HG03280 (cell line): ENCODE measurements around the gene CD109.
"Not testable (repeated sequence)": the region's sequence is repeated elsewhere in the genome, so short reads cannot be mapped to it uniquely, and the experiment has no call there.

ENCODE experiments used
- ATAC-seq: cut with Tn5 transposase; IDR thresholded peaks from one replicate; pipeline ENCODE4 v1.9.1; 2021; ENCODE audit warnings: mild to moderate bottlenecking, moderate library complexity; ENCODE audit not compliant: unreplicated experiment

CD109 gene

DNA sequence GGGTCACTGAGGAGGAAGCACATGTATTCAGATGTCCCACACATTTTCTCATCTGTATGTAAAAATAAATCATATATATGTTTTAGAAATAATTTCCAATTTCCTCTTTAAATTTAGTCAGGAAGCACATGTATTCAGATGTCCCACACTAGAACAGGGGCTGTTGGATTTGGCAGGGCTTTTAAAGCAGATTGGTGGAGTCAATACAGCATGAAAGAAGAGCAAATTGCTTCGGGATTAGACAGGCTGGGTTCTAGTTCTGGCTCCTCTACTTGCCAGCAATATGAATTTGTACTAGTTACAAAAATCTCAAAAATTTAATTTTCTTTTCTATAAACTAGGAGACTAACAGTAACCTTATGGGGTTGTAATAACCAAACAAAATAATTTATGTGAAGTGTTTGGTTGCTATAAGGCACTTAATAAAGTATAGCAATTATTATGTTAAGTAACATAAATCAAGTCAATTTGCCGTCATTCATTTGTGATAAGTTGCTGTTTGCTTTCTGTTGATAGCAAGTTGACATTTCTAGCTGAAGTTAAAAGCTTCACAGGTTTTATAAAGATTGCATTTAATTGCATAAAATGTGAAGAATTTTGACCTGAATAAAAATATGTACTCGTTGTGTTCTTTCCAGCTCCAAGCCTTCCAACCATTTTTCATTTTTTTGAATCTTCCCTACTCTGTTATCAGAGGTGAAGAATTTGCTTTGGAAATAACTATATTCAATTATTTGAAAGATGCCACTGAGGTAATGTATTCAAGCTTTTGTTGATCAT lies 88.9 kb downstream of the CD109 start:
- ATAC-seq = no peak

DNA sequence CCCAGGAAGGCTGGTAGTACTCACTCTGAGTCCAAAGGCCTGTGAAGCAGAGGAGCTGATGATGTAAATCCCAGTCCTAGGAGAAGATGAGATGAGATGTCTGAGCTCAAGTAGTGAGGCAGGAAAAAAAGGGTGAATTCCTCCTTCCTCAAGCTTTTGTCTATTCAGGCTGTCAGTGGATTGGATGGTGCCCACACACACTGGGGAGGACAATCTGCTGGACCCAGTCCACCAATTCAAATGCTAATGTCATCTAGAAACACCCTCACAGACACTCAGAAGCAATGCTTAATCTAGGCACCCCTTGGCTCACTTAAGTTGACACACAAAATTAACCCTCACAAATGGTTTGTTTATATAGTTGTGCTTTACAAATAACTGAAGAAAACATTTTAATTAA lies 94.6 kb downstream of the CD109 start:
- no peak for ATAC-seq

DNA sequence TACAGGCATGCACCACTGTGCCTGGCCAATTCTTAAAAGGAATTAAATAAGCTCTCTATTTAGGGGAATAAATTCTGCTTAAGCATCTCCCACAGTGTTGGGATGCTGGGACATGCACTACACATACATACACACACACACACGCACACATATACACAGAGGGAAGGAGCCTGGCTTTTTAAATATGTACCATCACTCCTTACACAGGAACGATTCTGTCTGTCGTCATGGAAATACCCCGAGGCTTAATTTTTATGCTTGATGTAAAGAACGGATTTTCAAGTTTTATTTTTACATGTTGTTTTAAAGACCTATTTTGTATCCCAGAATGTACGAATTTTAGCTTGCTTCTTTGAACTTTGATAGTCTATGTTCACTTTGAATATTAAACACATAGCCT lies 95.3 kb downstream of the CD109 start:
- ATAC-seq = no peak

DNA sequence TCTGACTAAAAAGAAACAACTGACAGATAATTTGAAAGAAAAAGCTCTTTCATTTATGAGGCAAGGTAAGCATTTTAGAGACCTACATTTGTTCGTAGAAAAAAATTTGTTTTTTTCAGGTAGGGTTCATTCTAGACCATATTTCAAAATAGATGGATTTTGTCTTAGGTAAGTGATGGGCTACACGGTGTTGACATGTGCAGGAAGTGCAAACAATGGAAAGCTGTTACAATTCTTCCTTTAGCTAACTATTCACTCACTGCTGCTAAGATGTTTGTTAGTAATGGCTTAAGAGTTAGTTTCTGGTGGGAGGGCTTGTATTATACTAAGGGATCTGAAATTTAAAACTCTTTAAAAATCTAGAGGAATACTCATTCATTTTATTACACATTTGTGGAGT lies 96.7 kb downstream of the CD109 start:
- ATAC-seq = no peak

DNA sequence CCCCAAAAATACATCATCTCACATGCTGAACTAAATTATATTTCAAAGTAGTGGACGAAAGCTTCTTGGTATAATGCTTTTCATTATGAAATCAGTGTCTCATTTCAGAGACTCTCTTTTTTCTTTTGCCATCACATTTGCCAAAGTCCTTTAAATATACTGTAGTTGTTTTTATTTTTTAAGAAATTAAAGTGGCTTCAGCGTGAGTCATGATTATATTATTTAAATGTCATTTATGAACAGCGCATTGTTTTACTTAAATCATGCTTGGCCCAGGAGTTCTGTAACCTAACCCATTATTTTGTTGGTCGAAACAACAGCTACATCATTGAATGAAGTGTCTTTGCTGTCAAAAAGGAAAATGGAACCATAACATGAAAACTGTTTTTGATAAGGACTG lies 100.9 kb downstream of the CD109 start:
- ATAC-seq = no peak

DNA sequence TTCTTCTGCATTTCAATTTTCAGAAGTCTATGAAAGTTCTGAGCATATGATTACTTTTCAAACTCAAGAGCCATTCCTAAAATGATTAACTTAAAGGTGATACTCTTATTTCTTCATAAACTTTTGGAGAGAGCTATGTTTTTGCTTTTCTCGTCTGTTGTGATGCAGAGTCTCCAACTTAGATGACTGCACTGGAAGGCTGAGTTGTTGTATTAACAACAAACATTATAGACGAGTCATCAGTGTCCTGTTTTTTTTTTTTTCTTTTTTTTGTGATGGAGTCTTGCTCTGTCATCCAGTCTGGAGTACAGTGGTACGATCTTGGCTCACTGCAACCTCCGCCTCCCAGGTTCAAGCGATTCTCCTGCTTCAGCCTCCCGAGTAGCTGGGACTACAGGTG lies 101.9 kb downstream of the CD109 start:
- ATAC-seq = no peak

DNA sequence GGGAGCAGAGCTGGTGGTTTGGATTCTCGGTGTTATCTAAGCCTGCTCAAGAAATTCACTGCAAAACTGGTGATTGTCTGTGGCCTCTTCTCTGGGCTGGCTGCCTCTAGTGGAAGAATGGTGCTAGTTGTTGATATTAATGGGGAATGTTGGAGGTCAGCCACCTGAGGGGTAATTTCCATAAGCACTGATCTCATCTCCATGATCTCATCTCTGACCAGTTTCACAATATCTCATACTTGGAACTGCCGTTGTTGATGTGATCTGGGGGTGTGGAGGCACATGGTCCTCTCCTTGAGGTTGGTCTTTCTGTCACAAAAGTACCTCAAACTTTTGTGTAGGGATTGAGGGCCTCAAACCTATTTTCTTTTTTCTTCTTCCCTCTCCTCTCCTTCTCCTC lies 102.6 kb downstream of the CD109 start:
- ATAC-seq = peak; percentile 67

DNA sequence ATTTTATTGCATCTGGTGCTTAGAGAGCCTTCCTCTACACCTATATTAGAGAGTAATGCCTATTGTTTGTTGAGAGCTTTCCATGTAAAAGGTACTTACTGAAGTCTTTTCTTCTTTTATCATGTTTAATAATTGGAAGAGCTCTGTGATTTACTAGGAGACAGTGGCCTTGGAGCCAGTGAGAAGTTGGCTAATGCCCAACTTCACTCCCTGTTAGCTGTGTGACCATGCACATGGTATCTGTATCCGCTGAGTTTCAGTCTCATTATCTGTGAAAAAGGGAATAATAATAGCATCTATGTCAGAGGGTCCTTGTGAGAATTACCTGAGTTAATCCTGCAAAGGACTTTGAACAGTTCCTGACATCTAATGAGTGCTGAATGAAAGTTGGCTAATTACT lies 105.0 kb downstream of the CD109 start:
- no peak for ATAC-seq

DNA sequence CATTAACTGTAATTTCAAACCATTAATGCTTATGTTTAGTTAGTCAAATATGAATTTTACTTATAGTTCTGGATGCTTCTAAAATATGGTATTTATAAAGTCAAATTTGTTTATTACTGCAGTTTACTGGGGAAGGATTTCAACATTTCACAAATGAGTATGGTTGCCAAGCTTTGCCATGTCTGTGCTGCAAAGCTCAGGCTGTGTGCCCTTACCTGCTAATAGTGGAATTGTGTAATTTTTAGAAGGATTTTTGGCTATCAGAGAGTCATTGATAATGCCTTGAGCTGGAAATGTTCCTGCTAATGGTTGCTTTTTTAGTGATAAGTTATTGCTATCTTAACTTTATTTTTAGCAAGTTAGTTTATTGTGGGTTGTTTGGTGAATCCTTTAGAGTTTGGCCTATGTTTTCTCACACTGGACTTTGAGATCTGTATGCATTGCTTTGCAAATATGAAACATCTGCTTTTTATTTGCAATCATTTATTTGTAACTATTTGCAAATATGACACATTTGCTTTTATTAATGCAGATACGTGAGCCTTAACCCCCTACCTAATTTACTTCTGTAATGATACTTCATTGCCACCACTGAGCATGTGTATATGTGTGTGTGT lies 105.8 kb downstream of the CD109 start:
- ATAC-seq = no peak

DNA sequence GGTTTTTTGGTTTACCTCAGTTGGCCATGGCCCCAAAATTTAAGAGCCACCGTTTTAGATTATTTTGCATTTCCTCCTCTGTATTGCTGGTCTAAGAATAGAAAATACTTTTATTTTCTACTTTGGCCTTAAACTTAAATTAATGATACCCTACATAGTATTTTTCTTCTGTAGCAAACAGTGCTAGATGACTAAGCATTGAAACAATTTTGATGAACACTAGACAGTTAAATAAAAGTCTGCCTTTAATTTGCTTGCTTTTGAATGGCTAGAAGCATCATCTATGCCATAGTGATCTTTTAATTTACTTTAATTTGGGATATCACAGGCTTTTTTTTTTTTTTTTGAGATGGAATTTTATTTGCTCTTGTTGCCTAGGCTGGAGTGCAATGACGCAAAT lies 106.4 kb downstream of the CD109 start:
- no peak for ATAC-seq

DNA sequence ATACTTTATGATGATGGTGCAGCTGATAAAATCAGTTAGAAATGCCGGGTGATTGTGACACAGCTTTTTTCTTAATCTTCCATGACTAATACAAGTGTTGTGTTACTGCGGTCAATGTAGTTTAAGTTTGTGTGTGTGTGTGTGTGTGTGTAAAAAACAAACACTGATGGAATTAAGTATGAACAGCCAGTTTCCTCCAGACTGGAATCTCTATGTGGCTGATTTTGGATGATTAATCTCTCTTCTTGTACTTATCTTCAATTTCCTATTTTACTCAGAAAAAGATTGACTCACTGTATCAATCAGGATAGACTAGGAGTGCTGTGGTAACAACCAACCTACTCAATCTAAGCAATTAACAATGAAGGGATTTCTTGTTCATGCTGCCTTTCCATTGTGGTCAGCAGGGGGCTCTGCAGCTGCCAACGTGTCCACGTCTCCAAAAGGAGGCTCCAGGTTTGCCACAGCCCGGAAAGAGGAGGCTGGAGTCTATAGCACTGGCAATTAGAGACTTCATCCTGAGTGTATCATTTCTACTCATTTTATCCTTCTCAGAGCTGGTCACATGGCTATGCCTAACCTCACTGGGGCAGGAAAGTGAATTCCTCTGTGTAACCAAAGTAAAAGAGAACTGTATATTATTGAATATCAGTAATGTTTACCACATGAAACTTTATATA lies 107.7 kb downstream of the CD109 start:
- ATAC-seq = no peak

DNA sequence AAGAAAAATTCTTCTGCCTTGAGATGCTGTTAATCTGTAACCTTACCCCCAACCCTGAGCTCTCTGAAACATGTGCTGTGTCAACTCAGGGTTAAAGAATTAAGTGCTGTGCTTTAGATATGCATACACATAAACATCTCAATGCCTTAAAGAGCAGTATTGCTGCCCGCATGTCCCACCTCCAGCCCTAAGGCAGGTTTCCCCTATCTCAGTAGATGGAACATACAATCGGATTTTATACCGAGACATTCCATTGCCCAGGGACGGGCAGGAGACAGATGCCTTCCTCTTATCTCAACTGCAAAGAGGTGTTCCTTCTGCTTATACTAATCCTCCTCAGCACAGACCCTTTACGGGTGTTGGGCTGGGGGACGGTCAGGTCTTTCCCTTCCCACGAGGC lies 109.2 kb downstream of the CD109 start:
- ATAC-seq = not testable (repeated sequence)

DNA sequence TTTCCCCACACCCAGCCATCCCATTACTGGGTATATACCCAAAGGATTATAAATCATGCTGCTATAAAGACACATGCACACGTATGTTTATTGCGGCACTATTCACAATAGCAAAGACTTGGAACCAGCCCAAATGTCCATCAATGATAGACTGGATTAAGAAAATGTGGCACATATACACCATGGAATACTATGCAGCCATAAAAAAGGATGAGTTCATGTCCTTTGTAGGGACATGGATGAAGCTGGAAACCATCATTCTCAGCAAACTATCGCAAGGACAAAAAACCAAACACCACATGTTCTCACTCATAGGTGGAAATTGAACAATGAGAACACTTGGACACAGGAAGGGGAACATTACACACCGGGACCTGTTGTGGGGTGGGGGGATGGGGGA lies 110.0 kb downstream of the CD109 start:
- ATAC-seq = not testable (repeated sequence)

DNA sequence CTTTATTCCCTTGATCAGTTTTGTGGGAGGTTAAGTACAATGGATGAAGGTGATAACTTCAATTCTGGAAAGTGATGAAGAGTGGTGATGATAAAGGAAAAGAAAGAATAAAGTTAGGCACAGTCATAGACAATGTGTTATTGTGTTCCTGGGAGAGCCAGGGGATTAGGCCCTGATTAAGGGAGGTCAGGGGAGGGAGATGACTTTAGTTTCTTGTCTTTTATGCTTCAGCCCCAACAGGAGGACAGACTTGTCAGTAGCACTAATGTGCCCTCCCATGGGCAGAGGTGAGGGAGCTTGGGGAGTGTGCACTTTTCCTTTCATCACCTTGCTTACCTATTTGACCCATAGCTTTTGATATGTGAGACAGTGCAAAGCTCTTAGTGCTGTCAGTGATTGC lies 115.7 kb downstream of the CD109 start:
- no peak for ATAC-seq

DNA sequence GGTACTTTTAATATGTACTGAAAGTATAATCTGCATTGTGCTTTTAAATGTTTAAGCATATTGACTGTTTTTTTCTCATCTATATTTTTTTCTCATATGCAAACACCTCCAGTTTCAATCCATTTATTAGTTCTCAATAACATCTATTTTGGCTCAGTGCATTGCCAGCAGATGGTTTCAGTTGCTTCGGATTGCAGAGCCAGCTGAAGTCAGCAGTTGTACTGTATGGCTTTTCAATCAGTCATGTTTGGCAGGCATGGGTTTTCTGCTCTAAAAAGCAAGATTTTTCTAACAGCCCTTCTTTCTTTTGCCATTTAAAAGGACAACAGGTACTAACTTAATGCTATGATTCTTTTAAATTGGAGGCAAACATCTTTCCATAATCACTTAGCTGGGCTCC lies 121.2 kb downstream of the CD109 start:
- no peak for ATAC-seq

DNA sequence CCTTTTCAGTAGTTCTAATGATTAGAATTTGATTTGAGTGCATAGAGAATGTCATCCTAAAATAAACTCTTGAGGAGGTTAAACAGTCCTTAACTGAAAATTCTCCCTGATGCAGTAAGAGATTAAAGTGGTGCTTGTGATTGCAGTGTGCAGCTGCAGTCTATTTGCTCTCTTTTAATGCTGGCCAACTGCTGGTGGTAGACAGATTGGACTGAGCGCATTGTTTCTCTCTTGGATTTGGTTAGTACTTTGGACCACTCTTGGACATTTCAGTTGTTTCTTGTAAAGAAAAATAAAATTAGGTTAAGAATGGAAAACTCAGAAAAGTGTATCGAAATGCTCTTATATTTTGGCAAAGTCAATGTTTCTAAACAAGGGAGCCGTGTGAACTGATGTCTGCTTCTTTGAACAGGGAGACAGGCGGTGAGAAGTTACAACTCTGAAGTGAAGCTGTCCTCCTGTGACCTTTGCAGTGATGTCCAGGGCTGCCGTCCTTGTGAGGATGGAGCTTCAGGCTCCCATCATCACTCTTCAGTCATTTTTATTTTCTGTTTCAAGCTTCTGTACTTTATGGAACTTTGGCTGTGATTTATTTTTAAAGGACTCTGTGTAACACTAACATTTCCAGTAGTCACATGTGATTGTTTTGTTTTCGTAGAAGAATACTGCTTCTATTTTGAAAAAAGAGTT lies 127.2 kb downstream of the CD109 start:
- no peak for ATAC-seq

DNA sequence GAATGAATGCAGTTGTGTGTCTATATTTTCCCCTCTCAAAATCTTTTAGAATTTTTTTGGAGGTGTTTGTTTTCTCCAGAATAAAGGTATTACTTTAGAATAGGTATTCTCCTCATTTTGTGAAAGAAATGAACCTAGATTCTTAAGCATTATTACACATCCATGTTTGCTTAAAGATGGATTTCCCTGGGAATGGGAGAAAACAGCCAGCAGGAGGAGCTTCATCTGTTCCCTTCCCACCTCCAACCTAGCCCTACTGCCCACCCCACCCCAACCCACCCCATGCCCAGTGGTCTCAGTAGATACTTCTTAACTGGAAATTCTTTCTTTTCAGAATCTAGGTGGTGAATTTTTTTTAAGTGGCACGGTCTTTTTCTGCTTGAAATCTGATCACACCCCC lies 127.8 kb downstream of the CD109 start:
- no peak for ATAC-seq

DNA sequence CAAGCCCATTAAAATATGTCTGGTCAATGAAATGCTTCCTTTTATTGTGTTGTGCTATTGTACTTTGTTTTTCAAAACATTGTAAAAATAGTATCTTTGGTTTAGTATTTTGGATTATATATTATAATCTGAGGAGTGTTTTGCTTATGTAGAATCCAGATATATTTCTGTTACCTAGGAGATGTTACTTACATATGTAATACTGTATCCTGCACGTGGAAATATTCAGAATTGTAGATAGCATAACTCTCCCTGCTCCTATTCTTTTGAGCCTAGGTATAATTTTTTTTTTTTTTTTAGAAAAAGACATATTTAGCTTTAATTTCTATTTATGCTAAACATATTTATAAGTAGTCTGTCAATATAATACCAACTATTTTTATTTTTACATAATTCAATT lies 130.6 kb downstream of the CD109 start:
- no peak for ATAC-seq

DNA sequence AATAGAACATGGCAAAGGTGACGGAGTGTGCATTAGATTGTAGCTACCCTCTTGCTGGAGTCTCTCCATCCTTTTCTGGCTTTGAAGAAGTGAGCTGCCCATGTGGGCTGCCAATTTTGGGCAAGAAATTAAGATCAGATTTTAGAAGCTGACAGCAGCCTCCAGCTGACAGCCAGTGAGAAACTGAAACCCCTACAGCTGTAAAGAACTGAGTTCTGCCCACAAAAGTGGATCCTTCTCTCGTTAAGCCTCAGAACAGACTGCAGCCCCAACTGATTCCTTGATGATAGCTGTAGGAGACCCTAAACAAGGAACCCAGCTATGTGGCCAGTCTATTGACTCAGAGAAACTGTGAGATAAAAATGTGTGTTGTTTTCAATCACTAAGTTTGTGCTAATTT lies 134.1 kb downstream of the CD109 start:
- no peak for ATAC-seq

DNA sequence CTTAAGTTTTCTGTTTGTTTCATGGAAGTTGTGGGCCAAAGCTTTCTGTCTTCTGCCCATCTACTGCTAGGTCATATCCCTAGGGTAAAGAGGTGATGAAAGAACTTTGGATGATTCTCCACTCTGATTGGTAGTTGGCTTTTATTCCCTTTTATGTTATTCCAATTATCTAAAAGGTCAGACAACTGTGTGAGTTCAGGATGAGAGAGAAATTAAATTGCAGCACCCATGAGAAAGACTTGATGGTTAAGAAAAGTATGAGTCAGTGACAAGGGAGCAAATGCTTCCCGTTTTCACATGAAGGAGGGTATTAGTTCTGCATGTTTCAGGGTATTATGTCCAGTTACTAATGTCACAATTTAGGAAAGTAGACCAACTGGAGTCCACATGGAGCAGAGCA lies 136.3 kb downstream of the CD109 start:
- ATAC-seq = no peak

DNA sequence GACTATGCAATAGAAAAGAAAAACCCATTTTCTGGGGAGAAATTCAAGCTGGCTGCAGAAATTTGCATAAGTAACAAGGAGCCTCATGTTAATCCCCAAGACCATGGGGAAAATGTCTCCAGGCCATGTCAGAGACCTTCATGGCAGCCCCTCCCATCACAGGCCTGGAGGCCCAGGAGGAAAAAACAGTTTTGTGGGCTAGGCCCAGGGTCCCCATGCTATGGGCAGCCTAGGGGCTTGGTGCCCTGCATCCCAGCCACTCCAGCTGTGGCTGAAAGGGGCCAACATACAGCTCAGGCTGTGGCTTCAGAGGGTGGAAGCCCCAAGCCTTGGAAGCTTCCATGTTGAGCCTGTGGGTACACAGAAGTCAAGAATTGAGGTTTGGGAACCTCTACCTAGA lies 148.7 kb downstream of the CD109 start:
- ATAC-seq = not testable (repeated sequence)

DNA sequence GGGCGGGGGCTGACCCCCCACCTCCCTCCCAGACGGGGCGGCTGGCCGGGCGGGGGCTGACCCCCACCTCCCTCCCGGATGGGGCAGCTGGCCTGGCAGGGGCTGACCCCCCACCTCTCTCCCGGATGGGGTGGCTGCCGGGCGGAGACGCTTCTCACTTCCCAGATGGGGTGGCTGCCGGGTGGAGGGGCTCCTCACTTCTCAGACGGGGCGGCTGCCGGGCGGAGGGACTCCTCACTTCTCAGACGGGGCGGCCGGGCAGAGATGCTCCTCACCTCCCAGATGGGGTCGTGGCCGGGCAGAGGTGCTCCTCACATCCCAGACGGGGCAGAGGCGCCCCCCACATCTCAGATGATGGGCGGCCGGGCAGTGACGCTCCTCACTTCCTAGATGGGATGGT lies 155.0 kb downstream of the CD109 start:
- ATAC-seq = not testable (repeated sequence)
